WERI-Rb-1 (cell line): ENCODE results near the gene LPAR1.

Experiments used
- DNase-seq: peaks from one replicate; pipeline ENCODE4 v3.0.0-alpha.2; 2020
- H3K27ac ChIP-seq: fragments of 250-450 bp; sonication (Bioruptor Pico); 2 replicates; pipeline ENCODE4 v1.5.1; 2020; ENCODE audit warnings: mild to moderate bottlenecking, moderate library complexity
- H3K27me3 ChIP-seq: fragments of 250-450 bp; sonication (Bioruptor Pico); 2 replicates; pipeline ENCODE4 v1.5.1; 2021; ENCODE audit warnings: mild to moderate bottlenecking, low read depth, moderate library complexity; ENCODE audit not compliant: insufficient read depth, severe bottlenecking
- H3K36me3 ChIP-seq: fragments of 250-450 bp; sonication (Bioruptor Pico); 2 replicates; pipeline ENCODE4 v1.5.1; 2020; ENCODE audit warnings: mild to moderate bottlenecking, moderate library complexity
- H3K4me3 ChIP-seq: 2 replicates; pipeline ENCODE4 v1.5.1; 2011; ENCODE audit warnings: low read depth, mild to moderate bottlenecking, control low read depth, low read length
- H3K9me3 ChIP-seq: fragments of 250-450 bp; sonication (Bioruptor Pico); 2 replicates; pipeline ENCODE4 v1.5.1; 2021; ENCODE audit warnings: mild to moderate bottlenecking, moderate library complexity; ENCODE audit not compliant: severe bottlenecking
- TF ChIP-seq, protein P1 (sequence below): IDR thresholded peaks from 2 replicates; pipeline ENCODE4 v1.5.1; 2011; ENCODE audit warnings: low read depth, mild to moderate bottlenecking, control low read depth, inconsistent platforms, low read length

LPAR1 gene

DNA sequence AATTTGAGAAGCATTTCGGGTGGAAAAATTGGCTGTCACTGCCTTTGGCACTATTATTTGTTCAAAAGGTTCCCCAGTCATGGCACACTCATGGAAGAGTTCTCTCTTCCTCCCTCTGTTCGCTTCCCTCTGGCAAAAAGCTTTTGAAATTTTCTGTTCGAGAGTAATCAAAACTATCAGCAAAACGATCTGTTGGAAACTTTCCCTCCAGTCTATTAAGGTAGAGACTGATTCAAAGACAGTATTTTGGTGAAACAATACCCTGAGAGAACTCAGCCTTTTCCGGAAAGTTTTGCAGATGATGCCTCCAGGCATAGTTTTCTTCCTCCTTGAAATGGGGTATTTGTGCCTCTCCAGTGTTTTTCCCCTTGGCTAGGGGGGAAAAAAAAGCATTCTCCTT lies 3.6 kb upstream of the LPAR1 start:
- no peak overlapping the region for H3K4me3 ChIP-seq
- peaks cover 79% of the 10 kb centered on the region for H3K27me3 ChIP-seq
- TF ChIP-seq, protein P1, sequence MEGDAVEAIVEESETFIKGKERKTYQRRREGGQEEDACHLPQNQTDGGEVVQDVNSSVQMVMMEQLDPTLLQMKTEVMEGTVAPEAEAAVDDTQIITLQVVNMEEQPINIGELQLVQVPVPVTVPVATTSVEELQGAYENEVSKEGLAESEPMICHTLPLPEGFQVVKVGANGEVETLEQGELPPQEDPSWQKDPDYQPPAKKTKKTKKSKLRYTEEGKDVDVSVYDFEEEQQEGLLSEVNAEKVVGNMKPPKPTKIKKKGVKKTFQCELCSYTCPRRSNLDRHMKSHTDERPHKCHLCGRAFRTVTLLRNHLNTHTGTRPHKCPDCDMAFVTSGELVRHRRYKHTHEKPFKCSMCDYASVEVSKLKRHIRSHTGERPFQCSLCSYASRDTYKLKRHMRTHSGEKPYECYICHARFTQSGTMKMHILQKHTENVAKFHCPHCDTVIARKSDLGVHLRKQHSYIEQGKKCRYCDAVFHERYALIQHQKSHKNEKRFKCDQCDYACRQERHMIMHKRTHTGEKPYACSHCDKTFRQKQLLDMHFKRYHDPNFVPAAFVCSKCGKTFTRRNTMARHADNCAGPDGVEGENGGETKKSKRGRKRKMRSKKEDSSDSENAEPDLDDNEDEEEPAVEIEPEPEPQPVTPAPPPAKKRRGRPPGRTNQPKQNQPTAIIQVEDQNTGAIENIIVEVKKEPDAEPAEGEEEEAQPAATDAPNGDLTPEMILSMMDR, result no peak
- no peak overlapping the region for H3K27ac ChIP-seq
- DNase-seq, result no peak
- H3K9me3 ChIP-seq, result peaks cover 3% of the 10 kb centered on the region
- no peaks in the 10 kb centered on the region for H3K36me3 ChIP-seq

DNA sequence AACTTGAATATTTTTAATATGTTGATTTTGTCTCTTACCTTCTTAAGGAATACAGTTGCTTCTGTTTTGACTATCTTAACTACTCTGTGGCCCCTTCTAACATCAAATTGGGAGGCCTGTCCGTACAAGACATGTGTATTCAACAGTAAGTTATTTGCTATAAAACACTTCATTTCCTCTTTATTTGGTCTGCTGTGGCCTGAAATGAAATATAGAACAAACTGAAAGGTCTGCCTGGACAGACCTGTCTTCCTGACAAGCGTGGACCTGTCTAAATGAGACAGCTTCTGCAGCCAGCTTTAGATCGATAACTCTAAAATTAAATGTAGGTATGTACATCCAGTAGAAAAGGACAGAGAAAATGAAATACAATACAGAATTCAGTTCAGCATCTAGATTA lies 2.2 kb upstream of the LPAR1 start:
- H3K36me3 ChIP-seq, result no peaks in the 10 kb centered on the region
- no peaks in the 10 kb centered on the region for H3K9me3 ChIP-seq
- TF ChIP-seq, protein P1, result no peak
- no peak overlapping the region for H3K27ac ChIP-seq
- H3K27me3 ChIP-seq, result peaks cover 83% of the 10 kb centered on the region
- no peak for DNase-seq
- H3K4me3 ChIP-seq, result no peak overlapping the region

- TF ChIP-seq, protein P1, result no peak
- H3K4me3 ChIP-seq, result no peak overlapping the region
- H3K27me3 ChIP-seq, result peaks cover 89% of the 10 kb centered on the region
- no peaks in the 10 kb centered on the region for H3K36me3 ChIP-seq
- no peak overlapping the region for H3K27ac ChIP-seq
- no peaks in the 10 kb centered on the region for H3K9me3 ChIP-seq
- no peak for DNase-seq
These were observed 1.1 kb upstream of the LPAR1 start for GRCh38 chr9:111039231-111039906.

GRCh38 chr9:111037708-111038330 lies 451 bp downstream of the LPAR1 start:
- Histone ChIP-seq H3K9me3 (no peaks in the 10 kb centered on the region), H3K27ac (no peak overlapping the region), H3K4me3 (no peak overlapping the region), H3K36me3 (no peaks in the 10 kb centered on the region), H3K27me3 (peaks cover 92% of the 10 kb centered on the region)
- TF ChIP-seq, protein P1, result peak; percentile 63
- peak; percentile 29 for DNase-seq

GRCh38 chr9:111037356-111037707 lies 938 bp downstream of the LPAR1 start:
- Histone ChIP-seq H3K4me3 (no peak overlapping the region), H3K36me3 (no peaks in the 10 kb centered on the region)
- TF ChIP-seq, protein P1, result no peak

More at GRCh38 chr9:111037356-111037707, 938 bp downstream of the LPAR1 start:
- Histone ChIP-seq H3K27ac (no peak overlapping the region), H3K9me3 (no peaks in the 10 kb centered on the region), H3K27me3 (peaks cover 96% of the 10 kb centered on the region)
- no peak for DNase-seq
